GM19372 (cell line): ENCODE measurements around the gene FAM131C.
"Not testable (repeated sequence)": the region's sequence is repeated elsewhere in the genome, so short reads cannot be mapped to it uniquely, and the experiment has no call there.

Source experiments
- ATAC-seq: cut with Tn5 transposase; IDR thresholded peaks from one replicate; pipeline ENCODE4 v1.9.1; 2021; ENCODE audit warnings: mild to moderate bottlenecking, low read depth, moderate library complexity; ENCODE audit not compliant: unreplicated experiment

Gene FAM131C

GRCh38 chr1:16062687-16063075 lies 10.8 kb downstream of the FAM131C start:
- ATAC-seq = not testable (repeated sequence)

GRCh38 chr1:16061989-16062686 lies 11.3 kb downstream of the FAM131C start:
- ATAC-seq = not testable (repeated sequence)

- no peak for ATAC-seq
These were observed 12.2 kb downstream of the FAM131C start for GRCh38 chr1:16061266-16061665.

GRCh38 chr1:16058394-16059120 lies 14.9 kb downstream of the FAM131C start:
- not testable (repeated sequence) for ATAC-seq

GRCh38 chr1:16057314-16057915 lies 16.0 kb downstream of the FAM131C start:
- ATAC-seq = not testable (repeated sequence)

- not testable (repeated sequence) for ATAC-seq
These were observed 16.9 kb downstream of the FAM131C start for GRCh38 chr1:16056521-16056912.

GRCh38 chr1:16055613-16056520 lies 17.6 kb downstream of the FAM131C start:
- no peak for ATAC-seq

GRCh38 chr1:16054598-16055540 lies 18.6 kb downstream of the FAM131C start:
- ATAC-seq = no peak

- no peak for ATAC-seq
These were observed 19.5 kb downstream of the FAM131C start for GRCh38 chr1:16053781-16054502.

- not testable (repeated sequence) for ATAC-seq
These were observed 21.5 kb downstream of the FAM131C start for GRCh38 chr1:16051949-16052348.

- no peak for ATAC-seq
These were observed 22.4 kb downstream of the FAM131C start for GRCh38 chr1:16051039-16051438.

GRCh38 chr1:16050328-16050727 lies 23.1 kb downstream of the FAM131C start:
- no peak for ATAC-seq

GRCh38 chr1:16048573-16049189 lies 24.8 kb downstream of the FAM131C start:
- no peak for ATAC-seq

GRCh38 chr1:16047791-16048475 lies 25.5 kb downstream of the FAM131C start:
- no peak for ATAC-seq

GRCh38 chr1:16046842-16047241 lies 26.6 kb downstream of the FAM131C start:
- ATAC-seq = no peak

- ATAC-seq = no peak
These were observed 29.5 kb downstream of the FAM131C start for GRCh38 chr1:16043950-16044349.

- no peak for ATAC-seq
These were observed 29.9 kb downstream of the FAM131C start, which contains the start of gene CLCNKB for GRCh38 chr1:16043521-16043920. TSS of gene CLCNKB (plus strand) at chr1:16043782. CDS start at chr1:16044493, 711 bp downstream.

GRCh38 chr1:16042654-16043053 lies 30.8 kb downstream of the FAM131C start:
- not testable (repeated sequence) for ATAC-seq
